ENCODE results near the gene KCNK7. TPM values are rescaled to one million over a fixed set of nuclear protein-coding genes. Genes with fewer than 3 reads are reported as not detected.

Gene KCNK7
- total RNA-seq, 1 experiment from 2014 or later: 1.8 TPM

DNA sequence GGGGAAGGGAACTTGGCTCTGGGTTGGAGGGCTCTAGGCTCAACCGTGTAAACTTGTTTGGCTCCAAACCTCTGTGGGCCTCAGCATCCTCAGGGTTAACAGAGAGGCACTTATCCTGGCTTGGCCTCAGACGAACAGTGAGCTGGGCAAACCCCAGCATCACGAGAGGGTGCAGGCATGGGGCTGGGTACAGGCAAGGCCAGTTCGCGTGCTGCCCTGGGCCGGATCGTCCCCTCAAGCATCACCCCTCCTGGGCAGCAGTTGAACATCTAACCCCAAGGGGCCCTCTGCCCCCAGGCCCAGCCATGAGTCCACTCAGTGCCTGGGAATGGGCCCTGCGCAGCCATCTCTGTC lies 17.9 kb downstream of the KCNK7 start:
- Histone ChIP-seq H2AFZ (ENCODE audit: low read length) (no peak overlapping the region), H2BK5ac (ENCODE audit: insufficient read length, low read length) (no peak overlapping the region)

More for the DNA sequence above, 17.9 kb downstream of the KCNK7 start:
- no peaks in the 10 kb centered on the region for H3K9me3 ChIP-seq (ENCODE audit: control insufficient read depth, low read depth, low read length)
- peaks cover 8% of the 10 kb centered on the region; the same call in 1 of the 2 replicates for H3K27me3 ChIP-seq (ENCODE audit: insufficient read depth, low read length)
- H3K9me3 Mint-ChIP-seq: no peaks in the 10 kb centered on the region
- H3K9ac ChIP-seq (ENCODE audit: extremely low read depth, insufficient read length, low read length): no peak overlapping the region
- H3K23ac ChIP-seq (ENCODE audit: insufficient read length, low read depth, low read length): no peak overlapping the region
- H3K36me3 Mint-ChIP-seq (ENCODE audit: insufficient read depth in 1 of 3, low read depth in 3 of 3): peaks cover 2 to 7% (median 4%) of the 10 kb centered on the region in 3 experiments; a peak in 4 of 7 replicates
- no peak for DNase-seq
- peaks cover 31% of the 10 kb centered on the region for H3K27me3 Mint-ChIP-seq (ENCODE audit: low read depth)
- no peak overlapping the region for H3K56ac ChIP-seq (ENCODE audit: insufficient read length, low read depth, low read length)
- no CpG with 5 or more reads among the region's 8 CpGs for WGBS (ENCODE audit: extremely low coverage, insufficient read length, low lambda C conversion rate)
- H3K4me2 ChIP-seq (ENCODE audit: insufficient read depth, insufficient read length, low read length): no peak overlapping the region
- H3K4me1 Mint-ChIP-seq: peaks cover 20 to 33% of the 10 kb centered on the region in 2 experiments
- H3K4me3 Mint-ChIP-seq: no peak overlapping the region
- TF ChIP-seq, protein P1, sequence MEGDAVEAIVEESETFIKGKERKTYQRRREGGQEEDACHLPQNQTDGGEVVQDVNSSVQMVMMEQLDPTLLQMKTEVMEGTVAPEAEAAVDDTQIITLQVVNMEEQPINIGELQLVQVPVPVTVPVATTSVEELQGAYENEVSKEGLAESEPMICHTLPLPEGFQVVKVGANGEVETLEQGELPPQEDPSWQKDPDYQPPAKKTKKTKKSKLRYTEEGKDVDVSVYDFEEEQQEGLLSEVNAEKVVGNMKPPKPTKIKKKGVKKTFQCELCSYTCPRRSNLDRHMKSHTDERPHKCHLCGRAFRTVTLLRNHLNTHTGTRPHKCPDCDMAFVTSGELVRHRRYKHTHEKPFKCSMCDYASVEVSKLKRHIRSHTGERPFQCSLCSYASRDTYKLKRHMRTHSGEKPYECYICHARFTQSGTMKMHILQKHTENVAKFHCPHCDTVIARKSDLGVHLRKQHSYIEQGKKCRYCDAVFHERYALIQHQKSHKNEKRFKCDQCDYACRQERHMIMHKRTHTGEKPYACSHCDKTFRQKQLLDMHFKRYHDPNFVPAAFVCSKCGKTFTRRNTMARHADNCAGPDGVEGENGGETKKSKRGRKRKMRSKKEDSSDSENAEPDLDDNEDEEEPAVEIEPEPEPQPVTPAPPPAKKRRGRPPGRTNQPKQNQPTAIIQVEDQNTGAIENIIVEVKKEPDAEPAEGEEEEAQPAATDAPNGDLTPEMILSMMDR (conservative IDR thresholded peaks at IDR 0.05): no peak
- H2BK20ac ChIP-seq (ENCODE audit: low read depth, low read length, poor library complexity, severe bottlenecking): no peak overlapping the region
- H3K4ac ChIP-seq (ENCODE audit: low read depth, low read length): no peak overlapping the region
- H4K8ac ChIP-seq (replicated peaks; ENCODE audit: insufficient read length, low read depth, low read length): no peak overlapping the region
- H2BK15ac ChIP-seq (ENCODE audit: low read depth, low read length): no peak overlapping the region
- H3K18ac ChIP-seq (ENCODE audit: insufficient read length, low read depth, low read length): no peak overlapping the region
- H3K23me2 ChIP-seq (ENCODE audit: insufficient read length, low read depth, low read length, poor library complexity, severe bottlenecking): peaks cover 8% of the 10 kb centered on the region
- no peaks in the 10 kb centered on the region for H3K79me2 ChIP-seq (ENCODE audit: insufficient read depth, low read length)
- no peak overlapping the region for H4K5ac ChIP-seq (ENCODE audit: insufficient read length, low read depth, low read length)
- no peaks in the 10 kb centered on the region for H4K20me1 ChIP-seq (ENCODE audit: control insufficient read depth, insufficient read depth, insufficient read length)
- H3T11ph ChIP-seq (ENCODE audit: low read length): no peak overlapping the region
- H3K27ac Mint-ChIP-seq: no peak overlapping the region
- H3K79me1 ChIP-seq (ENCODE audit: insufficient read depth, low read depth, low read length, poor library complexity, severe bottlenecking): no peaks in the 10 kb centered on the region
- H3K4me1 ChIP-seq (ENCODE audit: insufficient read depth, low read length): no peaks in the 10 kb centered on the region
- H2AK5ac ChIP-seq (ENCODE audit: insufficient read length, low read length): no peak overlapping the region
- H3K14ac ChIP-seq (ENCODE audit: insufficient read depth, low read length): no peak overlapping the region
- H2BK12ac ChIP-seq (ENCODE audit: insufficient read length, low read depth, low read length): no peak overlapping the region
- no peak overlapping the region for H4K91ac ChIP-seq (ENCODE audit: insufficient read length, low read depth, low read length)
- H2BK120ac ChIP-seq (ENCODE audit: low read depth, low read length, poor library complexity, severe bottlenecking): no peak overlapping the region
- H3K27ac ChIP-seq (ENCODE audit: insufficient read length, low read depth, low read length): no peak overlapping the region
